Adrenal gland (tissue), 12 donors: ENCODE results near the gene PHGDH. TPM values are rescaled to one million over a fixed set of nuclear protein-coding genes. Genes with fewer than 3 reads are reported as not detected.

Experiments used
- DNase-seq, 7 donors: peaks; one replicate each; pipeline ENCODE4 v3.0.0-alpha.2; 2019 to 2020
- H3K27ac ChIP-seq, 5 donors: fragments of 200-600 bp; sonication (generic) in 4 of 5; 1 replicate in 3 of 5; 2 replicates in 2 of 5; pipeline versions ENCODE4 v1.5.1 to v1.8.0; 2016 to 2020; ENCODE audit warnings: mild to moderate bottlenecking in 1 of 5
- H3K27me3 ChIP-seq: fragments of 200-600 bp; 2 replicates; pipeline ENCODE4 v1.8.0; 2021
- H3K36me3 ChIP-seq, 2 donors: fragments of 200-600 bp; replicated peaks in 1 of 2; 1 replicate in 1 of 2; 2 replicates in 1 of 2; pipeline versions ENCODE4 v1.5.1 to v1.8.0; 2018 to 2022
- H3K4me1 ChIP-seq, 2 donors: fragments of 200-600 bp; replicated peaks in 1 of 2; 1 replicate in 1 of 2; 2 replicates in 1 of 2; pipeline versions ENCODE4 v1.5.1 to v1.8.0; 2018 to 2021
- H3K4me3 ChIP-seq, 4 donors: fragments of 200-600 bp; sonication (generic) in 3 of 4; one replicate each; pipeline ENCODE4 v1.5.1; 2016 to 2018
- H3K9me3 ChIP-seq, 3 donors: fragments of 200-600 bp; sonication (generic) in 1 of 3; replicated peaks in 1 of 3; 1 replicate in 2 of 3; 2 replicates in 1 of 3; pipeline versions ENCODE4 v1.5.1 to v1.8.0; 2016 to 2021
- CTCF ChIP-seq, 6 experiments: fragments of 450-650 bp in 4 of 6; fragments of 200-600 bp in 2 of 6; sonication (generic) in 1 of 6; IDR thresholded peaks; 1 replicate in 5 of 6; 2 replicates in 1 of 6; pipeline versions ENCODE4 v1.5.1 to v1.8.0; 2016 to 2021; ENCODE audit warnings: antibody characterized with exemption in 6 of 6, mild to moderate bottlenecking in 2 of 6, moderate library complexity in 1 of 6
- POLR2A ChIP-seq, 2 donors: fragments of 450-650 bp; IDR thresholded peaks; one replicate each; pipeline ENCODE4 v1.6.1; 2017; ENCODE audit warnings: antibody characterized with exemption in 2 of 2, mild to moderate bottlenecking in 2 of 2, moderate library complexity in 1 of 2
- WGBS, 4 donors: extraction: QIAGEN DNeasy Blood & Tissue Kit in 2 of 4; methylation state at CpG; one replicate each; pipeline versions ENCODE4 v1.1.5 to v1.1.7; 2013 to 2017; 5-methylcytosine and 5-hydroxymethylcytosine counted together
- intact Hi-C, 2 donors: fragments of 100-400 bp; cut with DNase I; formaldehyde crosslinking; loops; one replicate each; pipeline versions ENCODE4 v1.14.1 to v1.15.0; 2022 to 2023
- polyA plus RNA-seq, 3 donors: library from polyadenylated mRNA; stranded (reverse); fragments of 200-250 nt in 2 of 3; fragments of 350-450 nt in 1 of 3; fragmentation: Illumina TruSeq in 1 of 3; extraction: RNeasy Lipid Tissue Mini Kit (QIAGEN cat#74804) in 1 of 3; gene quantifications; one replicate each; pipeline ENCODE4 v1.2.3, GENCODE V29; 2013 to 2014
- total RNA-seq, 9 donors: library from RNA; depleted of rRNA in 4 of 9; stranded (reverse); fragments of >200 nt in 4 of 9; fragments of 120-200 nt in 1 of 9; fragmentation: NEBNext Ultra II Directional in 1 of 9; extraction: Animal tissue kit (Norgen Biotek cat#: 25700) in 1 of 9; gene quantifications; one replicate each; pipeline versions ENCODE4 v1.1.0 to v1.2.4, GENCODE V29; 2013 to 2023
- donor health status: healthy with polysubstance abuse.
- donor health status: Bipolar disorder and iron deficiency.
- donor health status: DM: yes; HTN: yes; CAD: no.
- donor health status: DM: no; HTN: no; CAD: no.
- donor health status: DM: no; HTN: no; CAD: no.
- donor health status: DM: yes; HTN: yes; CAD: no.

PHGDH gene
- total and polyA plus RNA-seq, 12 donors, result 1.8 to 27.7 (median 3.6) TPM

GRCh38 chr1:119733754-119734153 lies 22.0 kb downstream of the PHGDH start:
- TF ChIP-seq CTCF (IDR thresholded peaks at IDR 0.05), result no peak
- no peak for TF ChIP-seq POLR2A (IDR thresholded peaks at IDR 0.05)
- H3K4me1 ChIP-seq, result no peaks in the 10 kb centered on the region
- H3K36me3 ChIP-seq, result no peaks in the 10 kb centered on the region
- 90 to 96% (median 95%) methylated on average over 3 of the region's 3 CpGs for WGBS, 4 donors
- no peak overlapping the region for H3K4me3 ChIP-seq
- no peak for DNase-seq
- H3K9me3 ChIP-seq, result no peaks in the 10 kb centered on the region
- H3K27ac ChIP-seq, result no peak overlapping the region
- H3K27me3 ChIP-seq, result no peaks in the 10 kb centered on the region
- intact Hi-C loops, result no loop called here

- H3K27ac ChIP-seq, result no peak overlapping the region
- H3K4me3 ChIP-seq, result no peak overlapping the region
- WGBS, 4 donors, result 89 to 94% (median 89%) methylated on average over 8 to 14 of the region's 14 CpGs
- no peaks in the 10 kb centered on the region for H3K4me1 ChIP-seq
- no peak for DNase-seq
- H3K36me3 ChIP-seq, result no peaks in the 10 kb centered on the region
- TF ChIP-seq CTCF (IDR thresholded peaks at IDR 0.05) (no peak), POLR2A (IDR thresholded peaks at IDR 0.05) (no peak)
- no peaks in the 10 kb centered on the region for H3K9me3 ChIP-seq
- intact Hi-C loops, result no loop called here
- H3K27me3 ChIP-seq, result no peaks in the 10 kb centered on the region
These were observed 23.5 kb downstream of the PHGDH start for GRCh38 chr1:119735217-119735616.

- H3K27me3 ChIP-seq, result no peaks in the 10 kb centered on the region
- no peaks in the 10 kb centered on the region for H3K36me3 ChIP-seq
- intact Hi-C loops, result no loop called here
- no peaks in the 10 kb centered on the region for H3K9me3 ChIP-seq
- H3K4me3 ChIP-seq, result no peak overlapping the region
- H3K27ac ChIP-seq, result no peak overlapping the region
- WGBS, 4 donors, result 96 to 100% (median 99%) methylated on average over 2 of the region's 2 CpGs
- no peaks in the 10 kb centered on the region for H3K4me1 ChIP-seq
- no peak for DNase-seq
- TF ChIP-seq POLR2A (IDR thresholded peaks at IDR 0.05) (no peak), CTCF (IDR thresholded peaks at IDR 0.05) (no peak)
These were observed 24.9 kb downstream of the PHGDH start for GRCh38 chr1:119736649-119737039.

- Histone ChIP-seq H3K27me3 (no peaks in the 10 kb centered on the region), H3K27ac (peak overlapping the region in 1 of 5 donors; percentile 52), H3K4me3 (no peak overlapping the region), H3K4me1 (no peaks in the 10 kb centered on the region), H3K36me3 (no peaks in the 10 kb centered on the region), H3K9me3 (no peaks in the 10 kb centered on the region)
- WGBS, 4 donors, result 35 to 48% (median 41%) methylated on average over 12 to 16 of the region's 16 CpGs
- TF ChIP-seq POLR2A (IDR thresholded peaks at IDR 0.05) (no peak), CTCF (IDR thresholded peaks at IDR 0.05) (no peak)
- peak; percentile 51 to 79 (median 71) for DNase-seq
- intact Hi-C loops, result no loop called here
These were observed 25.4 kb downstream of the PHGDH start for GRCh38 chr1:119737040-119737682.
